ENCODE data around the gene ERG28. TPM values are rescaled to one million over a fixed set of nuclear protein-coding genes. Genes with fewer than 3 reads are reported as not detected.

ERG28 gene
- total and polyA plus RNA-seq, 2 donors (not counting 1 experiment from before 2014, with no cell fraction given), result 4.9 to 11.7 TPM

- DNase-seq (no peak), ATAC-seq (ENCODE audit: low read depth) (no peak)
- no peak overlapping the region for H3K9ac ChIP-seq (ENCODE audit: low read length)
- H3K36me3 ChIP-seq (replicated peaks in 1 of 2; ENCODE audit: control extremely low read depth in 1 of 2, control insufficient read depth in 1 of 2, extremely low read depth in 1 of 2, insufficient read depth in 2 of 2, low read length in 1 of 2), result peaks cover 4 to 61% of the 10 kb centered on the region in 2 experiments
- H3K4me3 ChIP-seq (ENCODE audit: control extremely low read depth in 1 of 5, extremely low read depth in 1 of 5, insufficient read depth in 1 of 5, low read depth in 2 of 5, low read length in 4 of 5), result no peak overlapping the region
- Mint-ChIP-seq H3K9me3 (ENCODE audit: insufficient read depth) (no peaks in the 10 kb centered on the region), H3K27me3 (no peaks in the 10 kb centered on the region), H3K4me3 (no peak overlapping the region), H3K27ac (no peak overlapping the region), H3K4me1 (peaks cover 8% of the 10 kb centered on the region)
- WGBS (ENCODE audit: insufficient coverage), result 0% methylated on average over 1 of the region's 1 CpG
- H3K4me1 ChIP-seq (ENCODE audit: control insufficient read depth in 2 of 2, insufficient read depth in 2 of 2, low read length in 2 of 2), result peaks cover 5 to 6% of the 10 kb centered on the region in 2 donors
- TF ChIP-seq EZH2 (IDR thresholded peaks at IDR 0.05; ENCODE audit: borderline replicate concordance, insufficient read depth, low read depth, low read length, poor library complexity, severe bottlenecking), result no peak
- TF ChIP-seq CTCF (IDR thresholded peaks at IDR 0.05), result no peak
- H3K79me2 ChIP-seq (ENCODE audit: control insufficient read depth, insufficient read depth, low read length), result no peaks in the 10 kb centered on the region
- H3K27me3 ChIP-seq (replicated peaks in 1 of 4; ENCODE audit: control extremely low read depth in 1 of 4, control insufficient read depth in 3 of 4, insufficient read depth in 4 of 4, low read length in 3 of 4), result no peaks in the 10 kb centered on the region
- H3K4me2 ChIP-seq (replicated peaks; ENCODE audit: low read depth, low read length, poor library complexity, severe bottlenecking), result no peak overlapping the region
- H3K27ac ChIP-seq (ENCODE audit: low read length in 2 of 2), result no peak overlapping the region
- ChIA-PET POLR2A (no interaction called here), CTCF (interaction anchor here (0.8 to 13.9 kb wide), 24 partner anchors 9 to 350 kb away, joined by 3 to 447 read pairs (median 4); partner anchors contain the start of gene FLVCR2)
- no peaks in the 10 kb centered on the region for H4K20me1 ChIP-seq (ENCODE audit: control insufficient read depth, insufficient read depth, low read length, poor library complexity, severe bottlenecking)
- intact Hi-C loops (cut with micrococcal nuclease), result no loop called here
- no peaks in the 10 kb centered on the region for H3K9me3 ChIP-seq (ENCODE audit: control extremely low read depth in 1 of 3, control insufficient read depth in 2 of 3, insufficient read depth in 1 of 3, low read length in 2 of 3)
- H2AFZ ChIP-seq (ENCODE audit: insufficient read depth, low read depth, low read length, poor library complexity, severe bottlenecking), result no peak overlapping the region
These were observed 5.4 kb downstream of the ERG28 start for GRCh38 chr14:75655235-75655634.

GRCh38 chr14:75654127-75654732, 6.4 kb downstream of the ERG28 start:
- Histone ChIP-seq H3K4me3 (ENCODE audit: control extremely low read depth in 1 of 5, extremely low read depth in 1 of 5, insufficient read depth in 1 of 5, low read depth in 2 of 5, low read length in 4 of 5) (no peak overlapping the region), H3K27ac (ENCODE audit: low read length in 2 of 2) (no peak overlapping the region), H3K36me3 (replicated peaks in 1 of 2; ENCODE audit: control extremely low read depth in 1 of 2, control insufficient read depth in 1 of 2, extremely low read depth in 1 of 2, insufficient read depth in 2 of 2, low read length in 1 of 2) (peaks cover 4 to 71% of the 10 kb centered on the region in 2 experiments), H3K9me3 (ENCODE audit: control extremely low read depth in 1 of 3, control insufficient read depth in 2 of 3, insufficient read depth in 1 of 3, low read length in 2 of 3) (no peaks in the 10 kb centered on the region), H4K20me1 (ENCODE audit: control insufficient read depth, insufficient read depth, low read length, poor library complexity, severe bottlenecking) (no peaks in the 10 kb centered on the region), H3K27me3 (replicated peaks in 1 of 4; ENCODE audit: control extremely low read depth in 1 of 4, control insufficient read depth in 3 of 4, insufficient read depth in 4 of 4, low read length in 3 of 4) (no peaks in the 10 kb centered on the region), H3K4me2 (replicated peaks; ENCODE audit: low read depth, low read length, poor library complexity, severe bottlenecking) (no peak overlapping the region), H3K9ac (ENCODE audit: low read length) (no peak overlapping the region), H2AFZ (ENCODE audit: insufficient read depth, low read depth, low read length, poor library complexity, severe bottlenecking) (no peak overlapping the region), H3K4me1 (ENCODE audit: control insufficient read depth in 2 of 2, insufficient read depth in 2 of 2, low read length in 2 of 2) (no peaks in the 10 kb centered on the region), H3K79me2 (ENCODE audit: control insufficient read depth, insufficient read depth, low read length) (no peaks in the 10 kb centered on the region)
- ChIA-PET POLR2A (no interaction called here), CTCF (interaction anchor here (0.5 to 13.9 kb wide), 38 partner anchors 9 to 1466 kb away, joined by 3 to 447 read pairs (median 4); partner anchors contain the start of gene FLVCR2)
- Mint-ChIP-seq H3K4me3 (no peak overlapping the region), H3K27ac (no peak overlapping the region), H3K9me3 (ENCODE audit: insufficient read depth) (no peaks in the 10 kb centered on the region), H3K27me3 (no peaks in the 10 kb centered on the region), H3K4me1 (peaks cover 4% of the 10 kb centered on the region)
- TF ChIP-seq EZH2 (IDR thresholded peaks at IDR 0.05; ENCODE audit: borderline replicate concordance, insufficient read depth, low read depth, low read length, poor library complexity, severe bottlenecking), result no peak
- peak; percentile 94 for TF ChIP-seq CTCF (IDR thresholded peaks at IDR 0.05)
- intact Hi-C loops (cut with micrococcal nuclease), result loop anchor here (1.0 to 5.0 kb wide), 2 partner anchors 77 to 347 kb away; no protein-coding TSS in a partner anchor
- WGBS (ENCODE audit: insufficient coverage), result 0% methylated on average over 2 of the region's 4 CpGs
- DNase-seq (peak; percentile 82), ATAC-seq (ENCODE audit: low read depth) (peak; percentile 96)
